Measurements from ENCODE around the gene CDK5R1.

CDK5R1 gene

DNA sequence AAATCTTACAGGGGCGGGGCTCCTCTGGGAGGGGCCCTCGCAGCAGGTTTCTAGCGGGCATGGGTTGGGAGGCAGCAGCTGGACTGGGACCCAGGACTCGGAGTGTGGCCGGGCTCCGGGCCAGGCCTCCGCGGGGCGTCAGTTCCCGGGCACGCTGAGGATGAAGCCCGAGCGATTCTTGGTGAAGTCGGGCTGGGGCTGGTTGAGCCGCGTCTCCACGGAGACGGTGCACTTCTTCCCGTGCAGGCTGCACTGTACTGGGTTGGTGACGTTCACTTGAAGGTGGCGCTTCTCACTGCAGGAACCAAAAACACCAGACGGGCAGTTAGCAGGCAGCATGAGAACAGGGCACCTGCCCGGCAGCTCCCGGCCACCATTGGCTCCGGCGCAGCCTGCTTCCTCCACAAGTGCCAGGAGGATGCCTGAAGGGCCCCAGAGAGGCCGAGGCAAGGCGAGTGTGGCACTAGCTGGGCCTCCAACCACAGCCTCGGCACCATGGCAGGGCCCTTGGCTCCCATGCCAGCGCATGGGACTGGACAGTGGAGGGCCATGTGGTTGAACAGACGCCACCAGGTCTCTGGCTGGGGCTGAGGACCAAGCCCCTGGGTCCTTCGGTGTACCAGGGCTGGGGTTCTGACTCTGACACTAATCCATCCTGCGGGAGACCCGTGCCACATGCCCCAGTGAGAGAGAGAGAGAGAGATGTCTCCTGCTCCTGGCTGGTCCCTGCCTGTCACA, 8.0 kb downstream of the CDK5R1 start:
- no peak for DNase-seq

DNA sequence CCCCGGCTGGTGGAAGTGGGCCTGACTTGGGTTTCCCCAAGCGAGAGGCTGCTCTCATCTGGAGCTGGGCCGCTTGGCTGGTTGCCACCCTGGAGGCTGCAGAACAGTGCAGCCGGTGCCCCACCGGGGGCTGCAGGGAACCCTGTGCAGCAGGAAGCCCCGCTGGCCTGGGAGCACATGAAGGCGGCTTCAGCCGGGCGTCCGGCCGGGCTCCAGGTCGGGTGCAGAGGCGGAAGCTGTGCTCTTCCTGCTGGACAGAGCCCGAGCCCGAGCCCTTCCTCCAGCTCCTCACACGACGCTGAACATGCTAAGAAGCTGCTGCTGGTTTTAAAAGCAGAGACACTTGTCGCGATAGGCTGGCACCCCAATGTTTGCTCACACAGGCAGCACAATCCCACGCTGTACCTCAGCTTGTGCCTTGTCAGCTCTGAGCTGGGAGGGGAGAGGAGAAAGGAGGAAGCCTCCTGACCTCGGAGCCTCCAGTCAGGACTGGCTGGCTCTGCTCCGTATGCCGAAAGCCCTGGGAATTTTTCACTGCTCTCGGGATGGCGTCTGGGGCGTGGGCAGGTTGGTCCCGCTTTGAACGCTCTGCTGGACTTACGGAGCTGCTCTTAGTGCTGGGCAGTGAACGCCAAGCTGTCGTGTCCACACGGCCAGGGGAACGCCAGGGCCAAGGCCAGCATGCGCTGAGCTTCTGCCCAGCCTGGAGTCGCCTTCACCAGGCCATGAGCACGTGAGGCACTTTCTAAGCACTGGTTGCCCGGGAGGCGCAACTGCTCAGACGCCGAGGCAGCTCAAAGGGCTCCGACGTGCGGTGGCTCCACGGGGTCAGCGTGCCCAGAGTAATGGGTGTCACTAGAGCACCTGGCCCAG, 8.8 kb downstream of the CDK5R1 start:
- DNase-seq: no peak

DNA sequence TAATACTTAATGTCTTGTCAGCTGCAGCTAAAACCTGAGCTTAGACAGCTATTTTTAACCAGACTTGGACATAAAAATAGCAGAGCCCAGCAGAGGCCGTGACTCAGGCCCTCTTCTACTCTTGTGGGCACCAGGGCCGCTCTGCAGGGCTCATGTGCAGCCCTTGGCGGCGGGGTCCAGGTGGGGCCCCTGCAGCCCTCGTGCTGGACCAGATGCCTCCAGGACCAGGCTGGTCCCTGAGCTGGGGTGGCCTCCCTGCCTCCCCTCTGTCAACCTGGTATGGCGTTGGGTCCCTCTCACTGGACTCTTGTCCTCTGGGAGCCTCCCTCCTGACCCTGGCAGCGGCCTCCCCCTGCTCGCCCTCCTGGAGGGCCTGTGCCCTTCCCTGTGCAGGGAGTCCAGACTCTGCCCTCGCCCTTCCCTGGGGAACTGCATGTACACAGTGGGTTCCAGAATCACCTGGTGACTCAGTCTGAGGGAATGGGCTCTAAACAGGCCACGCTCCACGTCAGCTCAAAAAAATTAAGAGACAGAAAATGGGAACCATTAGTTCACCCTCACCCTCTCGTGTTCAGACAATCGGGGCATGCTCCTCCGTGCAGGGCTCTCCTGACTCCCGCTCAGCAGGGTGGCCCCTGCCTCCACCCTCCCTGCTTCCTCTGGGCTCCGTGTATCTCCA, 9.7 kb downstream of the CDK5R1 start:
- no peak for DNase-seq

DNA sequence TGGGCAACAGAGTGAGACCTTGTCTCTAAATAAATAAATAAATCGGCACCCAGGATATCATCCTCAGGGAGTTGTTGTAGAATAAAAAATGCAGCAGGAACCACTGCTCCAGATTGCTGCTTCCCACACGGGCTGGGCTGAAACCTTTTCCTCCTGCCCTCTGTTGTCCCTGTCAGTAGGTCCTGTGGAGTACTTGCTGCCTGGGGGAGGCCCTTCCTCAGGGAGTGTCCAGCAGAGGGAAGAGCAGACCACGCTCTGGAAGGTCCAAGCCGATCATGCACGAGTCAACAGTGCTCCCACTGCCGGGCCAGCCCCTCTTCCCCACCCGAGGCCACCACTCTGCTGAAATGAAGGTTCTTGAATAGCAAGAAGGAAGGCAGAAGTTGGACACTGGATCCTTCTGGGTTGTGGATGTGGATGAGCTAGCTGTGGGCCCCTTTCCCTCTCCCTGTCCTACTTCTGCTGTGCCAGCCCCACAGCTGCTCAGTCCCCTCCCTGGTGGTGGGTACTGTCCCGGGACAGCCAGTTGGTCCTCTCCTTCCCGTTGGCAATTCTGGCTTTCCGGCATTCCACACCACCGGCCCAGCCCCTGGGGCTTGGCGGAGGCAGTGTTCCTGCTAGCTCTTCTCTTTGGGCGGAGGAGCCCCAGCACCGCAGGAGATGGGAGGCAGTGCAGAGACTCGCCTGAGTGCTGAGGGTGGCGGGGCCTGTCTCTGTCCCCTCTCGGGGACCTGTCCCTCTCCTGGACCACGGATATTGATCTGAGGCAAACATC, 10.8 kb downstream of the CDK5R1 start:
- DNase-seq: no peak

DNA sequence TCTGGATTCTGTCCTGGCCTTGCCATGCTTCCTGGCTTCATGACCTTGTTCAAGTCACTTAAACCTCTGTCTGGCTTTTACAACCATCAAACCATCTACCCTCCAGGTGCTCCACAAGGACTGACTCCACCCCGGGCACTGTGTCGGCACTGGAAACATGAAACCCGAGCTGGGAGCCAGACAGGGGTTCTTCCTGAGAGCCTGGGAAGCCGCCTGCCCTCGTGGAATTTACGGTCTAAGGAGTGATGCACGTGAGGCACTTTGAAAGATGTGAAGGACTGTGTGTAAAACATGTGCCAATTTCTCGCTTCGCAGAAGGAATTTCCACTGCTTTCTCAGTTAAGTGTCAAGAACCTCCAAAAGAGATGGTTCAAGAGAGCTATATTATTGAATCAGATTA, 11.6 kb downstream of the CDK5R1 start:
- DNase-seq: no peak

DNA sequence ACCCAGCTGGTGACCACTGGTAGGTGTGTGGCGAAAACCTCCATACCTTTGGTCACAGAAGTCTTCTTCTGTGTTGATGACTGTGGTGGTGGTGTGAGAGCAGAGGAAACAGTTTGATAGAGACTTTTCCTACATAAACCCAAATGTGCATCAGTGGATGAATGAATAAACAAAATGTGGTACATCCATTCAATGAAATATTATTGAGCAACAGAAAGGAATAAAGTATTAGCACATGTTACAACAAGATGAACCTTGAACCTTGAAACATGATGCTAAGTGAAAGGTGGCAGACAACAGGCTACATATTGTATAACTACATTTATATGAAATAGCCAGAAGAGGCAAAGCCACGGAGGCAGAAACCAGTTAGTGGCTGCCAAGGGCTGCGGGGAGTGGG, 15.2 kb downstream of the CDK5R1 start:
- no peak for DNase-seq

DNA sequence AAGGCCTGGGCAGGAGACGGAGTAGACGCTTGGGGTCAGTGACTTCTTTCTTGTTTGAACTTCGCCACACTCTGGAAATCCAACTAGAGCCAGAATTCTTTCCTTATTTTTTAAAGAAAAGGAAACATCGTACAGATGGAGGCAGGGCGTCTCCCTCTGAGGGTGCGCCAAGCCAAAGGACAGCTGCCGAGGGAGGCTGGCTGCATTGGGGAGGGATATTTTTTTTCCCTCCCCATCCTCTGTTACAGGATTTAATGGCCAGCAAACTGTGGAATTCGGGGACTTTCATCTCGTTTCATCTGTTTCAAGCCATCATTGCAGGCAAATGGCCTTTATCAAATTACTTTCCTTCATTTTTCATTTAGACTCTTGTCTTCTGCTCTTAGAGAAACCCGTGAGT, 15.9 kb downstream of the CDK5R1 start:
- no peak for DNase-seq

DNA sequence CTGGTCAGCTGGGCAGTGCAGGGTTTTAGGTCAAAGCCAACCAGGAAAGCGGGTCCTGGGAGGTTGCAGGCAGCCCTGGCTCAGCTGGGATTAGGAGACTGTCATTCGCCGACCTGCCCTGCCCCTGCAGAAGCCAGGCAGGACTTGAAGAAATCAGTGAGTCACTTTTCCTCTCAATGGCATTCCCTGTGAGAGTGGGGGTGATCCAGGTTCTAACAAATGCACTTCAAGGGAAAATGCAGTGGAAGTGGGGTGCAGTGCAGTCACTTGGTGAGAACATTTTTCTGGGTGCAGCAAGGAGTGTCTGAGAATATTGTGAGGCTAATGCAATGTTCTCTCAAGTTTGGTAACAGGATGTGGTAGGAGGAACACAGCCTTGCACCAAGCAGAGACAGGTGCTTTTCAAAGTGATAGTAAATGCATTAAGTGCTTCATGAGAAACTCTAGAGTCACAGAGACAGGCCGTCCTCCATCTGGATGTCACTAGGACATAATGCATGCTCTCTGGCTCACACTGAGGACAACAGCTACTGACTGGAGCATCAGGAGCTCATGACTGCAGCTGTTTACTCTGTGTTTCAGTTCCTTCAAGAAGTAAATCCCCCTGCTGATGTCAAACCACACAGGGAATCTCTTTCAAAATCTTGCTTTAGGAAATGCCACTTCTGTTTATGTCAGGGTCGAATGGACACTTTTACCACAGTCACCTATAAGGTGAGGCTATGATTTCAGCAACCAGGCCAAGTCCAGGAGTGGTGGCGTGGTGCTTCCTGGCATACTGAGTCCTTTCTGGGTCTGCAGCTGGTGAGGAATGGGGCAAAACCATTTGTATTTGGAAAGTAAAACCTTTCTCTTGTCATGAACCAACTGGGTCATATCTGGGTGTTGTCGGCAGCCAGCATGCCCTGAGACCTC, 16.7 kb downstream of the CDK5R1 start:
- no peak for DNase-seq

DNA sequence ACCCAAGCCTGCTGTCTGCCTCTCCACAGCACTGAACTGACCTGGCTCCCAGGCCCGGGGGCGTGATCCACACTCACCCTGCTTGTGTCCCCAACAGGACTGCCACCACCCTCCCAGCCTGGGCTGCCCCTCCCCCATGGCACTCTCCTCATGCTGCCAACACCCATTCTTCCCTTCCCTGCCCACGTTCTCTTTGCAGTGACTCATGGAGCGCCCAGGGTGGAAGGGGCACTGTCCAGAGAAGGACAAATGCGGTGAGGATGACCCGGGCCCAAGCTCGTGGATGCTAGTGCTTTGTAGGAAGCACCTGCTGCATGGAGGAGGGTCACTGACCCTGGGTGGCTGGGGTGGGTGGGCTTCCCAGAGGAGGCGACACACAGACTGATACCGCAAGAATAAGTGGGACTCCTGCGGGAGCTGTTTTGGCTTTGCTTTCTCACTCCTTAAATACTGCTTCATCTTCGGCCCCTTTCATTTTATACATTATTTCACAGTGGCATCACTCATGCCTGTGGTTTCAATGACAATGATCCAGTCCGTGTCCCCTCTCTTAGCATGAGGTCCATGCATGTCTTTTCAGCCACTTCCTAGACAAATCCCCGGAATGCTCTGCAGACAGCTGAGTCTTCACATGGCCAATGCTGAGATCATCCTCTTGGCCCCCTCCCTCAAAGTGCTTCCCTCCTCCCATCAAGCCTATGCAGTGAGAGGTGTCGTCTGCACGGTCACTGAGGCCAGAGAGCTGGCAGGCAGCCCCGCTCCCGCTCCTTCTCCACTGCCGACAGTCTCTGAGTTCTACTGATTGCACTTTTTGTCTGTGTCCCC, 17.6 kb downstream of the CDK5R1 start:
- DNase-seq: no peak

DNA sequence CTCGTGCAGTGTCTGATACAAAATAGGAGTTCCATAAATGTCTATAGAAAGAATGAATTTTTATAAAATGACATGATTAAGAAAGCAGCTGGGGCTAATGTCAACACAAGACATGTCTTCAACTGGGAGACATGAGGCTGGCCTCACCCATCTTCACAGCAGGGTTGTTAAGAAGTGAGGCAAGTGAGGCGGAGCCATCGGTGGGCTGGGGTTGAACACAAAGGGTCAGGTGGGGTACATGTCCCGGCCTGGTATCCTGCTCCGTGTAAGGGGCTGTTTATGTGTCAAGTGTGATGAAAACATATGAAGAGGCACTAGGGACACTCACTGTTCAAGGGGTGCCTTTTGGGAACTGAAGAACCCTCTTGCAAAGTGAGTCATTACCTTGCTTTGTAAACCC, 22.1 kb downstream of the CDK5R1 start:
- no peak for DNase-seq

DNA sequence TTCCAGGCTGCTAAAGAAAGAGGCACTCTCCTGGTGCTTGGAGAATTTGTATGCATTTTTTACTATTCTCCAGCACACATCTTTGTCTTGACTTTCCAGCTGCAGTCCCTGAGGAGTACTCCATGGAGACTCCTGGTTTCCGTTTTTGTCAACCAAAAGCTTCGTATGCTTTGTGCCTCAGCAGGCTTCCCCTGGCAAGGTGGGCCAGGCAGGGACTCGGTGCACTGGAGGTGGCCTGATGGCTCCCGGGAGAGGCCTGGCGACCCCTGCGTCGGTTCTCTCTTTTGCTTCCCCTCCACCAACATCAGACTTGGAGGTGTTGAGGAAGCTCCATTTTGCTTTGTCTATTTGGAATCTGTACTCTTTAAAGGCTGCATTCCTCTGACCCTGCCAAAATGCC, 23.7 kb downstream of the CDK5R1 start:
- no peak for DNase-seq

DNA sequence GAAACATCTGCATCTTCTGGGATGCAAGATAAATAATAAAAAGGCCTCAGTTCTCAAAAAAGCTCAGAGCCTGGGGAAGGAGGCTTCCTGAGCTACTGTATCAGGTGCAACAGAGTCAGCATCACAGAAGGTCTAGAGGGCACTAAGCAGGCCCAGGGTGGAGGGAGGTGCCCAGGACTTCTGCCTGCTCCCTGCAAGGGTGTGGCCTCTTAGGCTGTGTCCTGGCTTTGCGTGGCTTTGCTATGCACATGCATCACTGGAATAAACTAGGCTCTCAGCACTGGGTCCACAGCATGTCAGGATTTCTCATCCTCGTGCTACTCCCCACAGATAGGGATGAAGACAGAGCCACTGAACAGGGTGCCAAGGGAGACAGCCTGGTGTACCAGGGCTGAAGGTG, 25.5 kb downstream of the CDK5R1 start:
- no peak for DNase-seq

DNA sequence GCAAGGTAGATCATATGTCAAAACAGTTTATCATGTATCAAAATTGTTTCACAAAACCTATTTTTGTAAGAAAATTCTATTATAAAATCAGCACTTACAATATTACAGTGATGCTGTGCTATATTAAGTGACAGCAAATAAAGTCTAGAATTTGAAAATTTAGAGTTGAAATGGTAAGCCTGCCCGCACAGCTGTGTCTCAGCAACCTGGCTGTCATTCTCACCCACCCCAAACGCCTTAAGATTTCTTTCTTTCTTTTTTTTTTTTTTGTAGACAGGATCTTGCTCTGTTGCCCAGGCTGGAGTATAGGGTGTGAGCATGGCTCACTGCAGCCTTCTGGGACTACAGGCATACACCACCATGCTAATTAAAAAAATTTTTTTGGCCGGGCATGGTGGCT, 26.8 kb downstream of the CDK5R1 start:
- DNase-seq: no peak

DNA sequence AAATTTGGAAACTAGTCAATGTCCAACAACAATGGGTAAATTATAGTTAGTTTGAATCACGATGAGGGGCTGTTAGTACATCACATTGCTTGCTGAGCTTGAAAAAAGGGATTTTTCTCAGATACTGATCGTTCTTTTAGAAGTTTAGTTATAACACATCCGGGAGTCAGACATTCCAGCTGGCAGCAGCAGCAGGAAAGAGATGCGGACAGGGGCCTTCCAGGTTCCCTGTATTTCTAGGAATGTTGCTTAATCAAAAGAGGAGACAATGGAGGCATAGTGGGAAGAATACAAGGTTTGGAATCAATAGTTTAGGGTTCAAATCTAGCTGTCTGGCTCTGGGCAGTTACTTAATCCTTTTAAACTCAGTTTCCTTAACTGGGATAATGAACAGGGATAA, 27.8 kb downstream of the CDK5R1 start:
- DNase-seq: no peak

DNA sequence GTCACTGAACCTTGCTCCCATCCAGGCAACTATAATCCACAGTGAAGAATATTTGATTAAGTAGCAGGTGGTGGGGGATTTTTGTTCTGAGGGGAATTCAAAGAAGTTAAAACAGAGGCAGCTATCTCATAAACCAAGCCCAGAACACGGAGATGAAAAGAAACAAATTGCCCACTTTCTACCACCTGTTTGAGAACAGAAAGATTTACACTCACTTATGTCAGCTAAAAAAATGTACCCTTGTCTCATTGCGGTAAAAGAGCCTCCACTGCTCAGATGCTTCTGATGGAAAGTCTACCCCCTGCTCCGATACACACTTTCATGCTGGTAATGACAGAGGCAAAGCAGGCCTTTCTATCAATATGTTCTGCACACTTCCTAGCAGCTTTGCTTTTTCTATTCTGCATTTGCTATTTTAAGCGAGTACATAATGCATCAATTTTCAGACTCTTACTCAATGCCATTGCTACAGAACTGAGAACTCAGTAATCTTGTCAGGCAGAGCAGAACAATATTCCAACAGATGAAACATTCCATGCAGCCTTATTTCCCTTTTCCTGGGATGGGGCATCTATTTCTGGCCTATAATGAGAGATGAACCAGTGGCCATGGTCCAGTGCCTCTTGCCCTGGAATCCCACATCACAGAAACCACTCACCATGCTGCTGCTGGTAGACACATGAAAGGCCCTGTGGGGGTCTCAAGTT, 29.0 kb downstream of the CDK5R1 start:
- DNase-seq: no peak

DNA sequence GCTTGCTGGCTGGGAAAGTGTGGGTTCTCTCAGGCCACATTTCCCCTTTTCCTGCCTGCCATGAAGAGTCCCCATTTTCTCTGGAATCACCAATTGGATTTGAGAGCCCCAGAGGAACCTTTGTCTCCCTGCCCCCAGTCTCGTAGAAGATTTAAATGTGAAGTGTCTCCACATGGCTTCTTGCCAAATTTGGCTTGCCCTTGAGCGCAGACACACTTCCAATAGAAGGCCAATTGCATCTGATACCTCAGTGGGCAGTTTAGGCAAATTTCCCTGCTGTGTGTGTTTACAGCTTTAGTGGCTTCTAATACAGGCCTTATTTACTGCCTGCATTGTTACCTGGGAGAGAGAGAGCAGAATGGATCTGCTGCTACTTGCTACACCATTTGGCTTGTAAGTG, 29.7 kb downstream of the CDK5R1 start:
- peak; percentile 59 for DNase-seq

DNA sequence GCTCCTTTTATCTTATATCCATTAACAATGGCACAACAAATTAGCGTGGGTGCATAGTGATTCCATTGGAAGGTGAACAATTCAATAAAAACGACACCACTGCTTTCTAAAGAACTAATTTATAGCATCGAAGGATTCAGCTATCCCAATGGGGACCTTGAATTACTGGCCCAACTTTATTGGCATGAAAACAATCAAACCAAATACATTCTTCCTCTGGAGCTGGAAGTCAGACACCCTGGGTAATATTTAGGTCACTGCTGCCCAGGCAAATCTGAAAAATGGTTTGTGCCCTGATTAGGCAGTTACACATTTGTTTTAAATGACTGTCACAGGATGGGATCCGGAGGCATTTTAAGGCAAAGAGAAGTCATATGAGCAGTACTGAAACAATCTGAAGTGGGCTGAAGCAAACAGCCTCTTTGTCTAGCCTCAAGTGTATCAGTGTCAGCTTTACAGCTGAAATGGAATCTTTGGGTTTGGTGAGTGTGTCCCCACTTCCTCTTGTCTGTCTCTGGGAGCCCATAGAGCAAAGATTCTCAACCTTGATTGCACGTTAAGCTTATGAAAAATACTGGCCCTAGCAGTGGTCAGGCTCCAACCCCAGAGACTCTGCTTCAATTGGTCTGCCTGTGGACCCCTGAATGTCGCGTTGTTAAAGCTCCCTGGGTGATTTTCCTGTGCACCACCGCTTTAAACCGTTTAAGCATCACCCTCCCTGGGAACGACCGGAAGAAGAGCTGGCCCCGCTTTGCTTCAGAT, 30.3 kb downstream of the CDK5R1 start:
- no peak for DNase-seq

DNA sequence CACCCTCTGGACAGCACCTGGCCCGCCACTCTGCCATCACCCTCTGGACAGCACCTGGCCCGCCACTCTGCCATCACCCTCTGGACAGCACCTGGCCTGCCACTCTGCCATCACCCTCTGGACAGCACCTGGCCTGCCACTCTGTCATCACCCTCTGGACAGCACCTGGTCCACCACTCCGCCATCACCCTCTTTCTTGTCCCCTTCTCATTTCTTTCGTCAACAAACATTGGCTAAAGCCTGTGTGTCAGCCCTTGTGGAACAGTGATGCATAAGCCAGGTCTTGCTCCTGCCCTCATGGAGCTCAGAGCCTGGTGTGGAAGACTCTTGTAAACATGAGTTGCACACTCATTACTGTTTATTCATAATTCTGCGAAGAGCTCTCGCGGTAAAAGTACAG, 31.2 kb downstream of the CDK5R1 start:
- DNase-seq: peak; percentile 4

DNA sequence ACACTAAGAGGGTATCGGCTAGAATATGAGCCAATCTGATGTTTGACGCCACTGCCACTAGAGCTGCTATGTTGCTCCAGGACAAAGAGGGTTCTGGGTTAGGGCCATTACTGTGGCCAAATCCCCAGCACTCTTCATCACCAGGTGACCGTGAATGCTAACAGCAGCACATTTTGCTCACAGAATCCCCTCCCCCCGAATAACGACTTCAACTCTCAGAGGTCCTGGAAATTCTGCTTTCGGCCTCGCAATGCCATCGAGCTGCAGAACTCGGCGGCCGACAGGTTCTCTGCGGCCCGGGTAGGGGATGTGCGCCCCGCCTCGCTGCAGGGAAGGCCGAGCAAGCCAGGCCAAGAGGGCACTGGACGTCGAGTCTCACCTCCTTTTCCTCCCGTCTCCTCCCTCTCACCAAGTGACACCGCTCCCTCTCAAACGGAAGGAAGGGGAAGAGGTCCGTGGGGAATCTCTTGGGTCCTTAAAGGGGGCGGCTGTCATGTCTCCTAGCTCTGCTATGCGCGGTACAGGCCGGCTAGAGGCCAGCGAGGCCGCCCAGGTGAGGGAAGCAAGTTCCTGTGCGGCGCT, 31.9 kb downstream of the CDK5R1 start:
- no peak for DNase-seq

All from NCI-H774 (cell line).